ENCODE data around the gene OBSCN. TPM values are rescaled to one million over a fixed set of nuclear protein-coding genes. Genes with fewer than 3 reads are reported as not detected.

OBSCN gene
- total RNA-seq, 1 donor from 2014 or later: 39.4 TPM

GRCh38 chr1:228275179-228275429, 67.3 kb downstream of the OBSCN start:
- Histone ChIP-seq H3K9me3 (no peaks in the 10 kb centered on the region), H3K4me1 (peaks cover 4% of the 10 kb centered on the region), H3K36me3 (no peaks in the 10 kb centered on the region), H3K4me3 (peak overlapping the region; percentile 72), H3K27me3 (no peaks in the 10 kb centered on the region), H3K27ac (peak overlapping the region; percentile 55)
- no peak for TF ChIP-seq CTCF (IDR thresholded peaks at IDR 0.05)
- ATAC-seq (no peak), DNase-seq (no peak)
- intact Hi-C loops (cut with DNase I): no loop called here

GRCh38 chr1:228275430-228276173, 67.8 kb downstream of the OBSCN start:
- H3K4me3 ChIP-seq: peak overlapping the region; percentile 72
- DNase-seq (peak; percentile 91), ATAC-seq (peak; percentile 90)
- no peaks in the 10 kb centered on the region for H3K36me3 ChIP-seq
- no peak for TF ChIP-seq CTCF (IDR thresholded peaks at IDR 0.05)
- no peaks in the 10 kb centered on the region for H3K9me3 ChIP-seq
- H3K4me1 ChIP-seq: peaks cover 4% of the 10 kb centered on the region
- H3K27me3 ChIP-seq: no peaks in the 10 kb centered on the region
- intact Hi-C loops (cut with DNase I): no loop called here
- H3K27ac ChIP-seq: peak overlapping the region; percentile 55

GRCh38 chr1:228276174-228276831, 68.5 kb downstream of the OBSCN start:
- intact Hi-C loops (cut with DNase I): no loop called here
- Histone ChIP-seq H3K4me3 (peak overlapping the region; percentile 72), H3K27me3 (no peaks in the 10 kb centered on the region), H3K36me3 (no peaks in the 10 kb centered on the region), H3K27ac (peak overlapping the region; percentile 19), H3K9me3 (no peaks in the 10 kb centered on the region), H3K4me1 (peaks cover 4% of the 10 kb centered on the region)
- DNase-seq (no peak), ATAC-seq (no peak)
- TF ChIP-seq CTCF (IDR thresholded peaks at IDR 0.05): no peak

- H3K36me3 ChIP-seq: no peaks in the 10 kb centered on the region
- intact Hi-C loops (cut with DNase I): no loop called here
- H3K27ac ChIP-seq: no peak overlapping the region
- peak; percentile 63 for DNase-seq
- H3K4me1 ChIP-seq: peaks cover 4% of the 10 kb centered on the region
- no peak overlapping the region for H3K4me3 ChIP-seq
- no peak for ATAC-seq
- H3K9me3 ChIP-seq: no peaks in the 10 kb centered on the region
- no peak for TF ChIP-seq CTCF (IDR thresholded peaks at IDR 0.05)
- H3K27me3 ChIP-seq: no peaks in the 10 kb centered on the region
Observed at GRCh38 chr1:228276901-228277490, 69.2 kb downstream of the OBSCN start.

- Histone ChIP-seq H3K9me3 (no peaks in the 10 kb centered on the region), H3K4me3 (no peak overlapping the region), H3K4me1 (peaks cover 4% of the 10 kb centered on the region), H3K36me3 (no peaks in the 10 kb centered on the region), H3K27me3 (no peaks in the 10 kb centered on the region), H3K27ac (no peak overlapping the region)
- intact Hi-C loops (cut with DNase I): no loop called here
- ATAC-seq: no peak
- peak; percentile 52 for DNase-seq
- no peak for TF ChIP-seq CTCF (IDR thresholded peaks at IDR 0.05)
Observed at GRCh38 chr1:228277491-228278431, 69.9 kb downstream of the OBSCN start.
